GM12878 (cell line): ENCODE data around the gene ACVR1B. TPM values are rescaled to one million over a fixed set of nuclear protein-coding genes. Genes with fewer than 3 reads are reported as not detected.

Experiments used
- ATAC-seq: fragments of 200-7000 bp; cut with Tn5 transposase; 3 replicates; pipeline ENCODE4 v1.9.1; 2020; ENCODE audit warnings: mild to moderate bottlenecking, moderate library complexity
- BruUV-seq: library from RNA; stranded (reverse); fragments of 400-500 nt; replicated peaks from 2 replicates; lab custom pipeline; 2021; lab: Mats Ljungman, UMichigan
- CTCF ChIA-PET: fragments of 300-600 bp; sonication (Branson Sonifier 250); formaldehyde crosslinking; extraction: SDS; loops from one replicate; lab custom pipeline; 2021; ENCODE audit warnings: inconsistent platforms; lab: Yijun Ruan, JAX
- POLR2A ChIA-PET: fragments of 350-600 bp; formaldehyde crosslinking; extraction: SDS; loops from one replicate; lab custom pipeline; 2021; ENCODE audit warnings: inconsistent platforms; lab: Charles Lee
- RAD21 ChIA-PET: fragments of 300-600 bp; sonication (Branson Sonifier 250); formaldehyde crosslinking; loops from one replicate; lab custom pipeline; 2023; ENCODE audit warnings: antibody characterized with exemption; ENCODE audit not compliant: unreplicated experiment; lab: Charles Lee
- SMC1A ChIA-PET: fragments of 300-600 bp; sonication (Branson Sonifier 250); formaldehyde crosslinking; loops from one replicate; lab custom pipeline; 2023; ENCODE audit not compliant: unreplicated experiment, uncharacterized antibody; lab: Charles Lee
- DNase-seq: peaks from one replicate; pipeline ENCODE4 v3.0.0-alpha.2; 2011; ENCODE audit warnings: low read depth, low spot score
- FAIRE-seq: peaks from 3 replicates; lab custom pipeline; 2011; peaks lifted over from hg19 to GRCh38; lab: Jason Lieb, UNC
- H2AFZ ChIP-seq: 2 replicates; pipeline ENCODE4 v1.6.0; 2011; ENCODE audit warnings: low read depth, low read length, control low read depth; ENCODE audit not compliant: control insufficient read depth
- H3K27ac ChIP-seq: 2 replicates; pipeline ENCODE4 v1.5.1; 2011; ENCODE audit warnings: control low read depth; ENCODE audit not compliant: control insufficient read depth, insufficient read depth
- H3K27me3 ChIP-seq, 2 experiments: replicated peaks in 1 of 2; 2 replicates each; pipeline versions ENCODE4 v1.6.0 to v1.6.1; 2011; ENCODE audit warnings: low read length in 1 of 2; ENCODE audit not compliant: control insufficient read depth in 2 of 2, insufficient read depth in 2 of 2
- H3K36me3 ChIP-seq, 2 experiments: 2 replicates each; pipeline ENCODE4 v1.5.1; 2011; ENCODE audit warnings: low read length in 1 of 2; ENCODE audit not compliant: control insufficient read depth in 2 of 2, insufficient read depth in 2 of 2
- H3K4me1 ChIP-seq: 2 replicates; pipeline ENCODE4 v1.6.1; 2011; ENCODE audit warnings: mild to moderate bottlenecking, low read length, moderate library complexity, mixed read lengths; ENCODE audit not compliant: control insufficient read depth, insufficient read depth
- H3K4me2 ChIP-seq: 2 replicates; pipeline ENCODE4 v1.6.0; 2011; ENCODE audit warnings: control low read depth; ENCODE audit not compliant: control insufficient read depth, insufficient read depth
- H3K4me3 ChIP-seq: fragments of 200-600 bp; sonication (generic); 2 replicates; pipeline ENCODE4 v1.5.1; 2016
- H3K79me2 ChIP-seq: 2 replicates; pipeline ENCODE4 v1.6.0; 2011; ENCODE audit warnings: low read length; ENCODE audit not compliant: control insufficient read depth, insufficient read depth
- H3K9ac ChIP-seq: 2 replicates; pipeline ENCODE4 v1.8.0; 2011; ENCODE audit warnings: low read length, control low read depth, mixed read lengths; ENCODE audit not compliant: control insufficient read depth, insufficient read depth
- H3K9me3 ChIP-seq: replicated peaks from 3 replicates; pipeline ENCODE4 v1.5.1; 2011; ENCODE audit warnings: mild to moderate bottlenecking, low read length; ENCODE audit not compliant: control insufficient read depth, insufficient read depth
- H4K20me1 ChIP-seq: 2 replicates; pipeline ENCODE4 v1.6.0; 2011; ENCODE audit not compliant: control insufficient read depth, insufficient read depth
- CREB1 ChIP-seq: IDR thresholded peaks from 2 replicates; pipeline ENCODE4 v1.6.1; 2012; ENCODE audit warnings: low read depth, mild to moderate bottlenecking, inconsistent platforms
- EZH2 ChIP-seq: IDR thresholded peaks from 2 replicates; pipeline ENCODE4 v1.6.1; 2012; ENCODE audit warnings: low read depth, mild to moderate bottlenecking, control low read depth, inconsistent platforms, low read length, borderline replicate concordance; ENCODE audit not compliant: control insufficient read depth
- HDGF ChIP-seq: fragments of 450-650 bp; IDR thresholded peaks from 2 replicates; pipeline ENCODE4 v1.6.1; 2016; ENCODE audit warnings: antibody characterized with exemption
- LARP7 ChIP-seq: fragments of 450-650 bp; IDR thresholded peaks from 2 replicates; pipeline ENCODE4 v1.6.1; 2017; ENCODE audit warnings: mild to moderate bottlenecking
- MLLT1 ChIP-seq: fragments of 450-650 bp; IDR thresholded peaks from 2 replicates; pipeline ENCODE4 v1.6.1; 2016; ENCODE audit warnings: mild to moderate bottlenecking
- NR2C1 ChIP-seq: fragments of 450-650 bp; IDR thresholded peaks from 2 replicates; pipeline ENCODE4 v1.6.1; 2017; ENCODE audit warnings: antibody characterized with exemption, mild to moderate bottlenecking, moderate library complexity
- RB1 ChIP-seq: fragments of 450-650 bp; formaldehyde crosslinking; IDR thresholded peaks from 2 replicates; pipeline ENCODE4 v1.6.1; 2017; ENCODE audit warnings: mild to moderate bottlenecking, borderline replicate concordance
- TCF7 ChIP-seq: IDR thresholded peaks from 2 replicates; pipeline ENCODE4 v1.6.1; 2014; ENCODE audit warnings: antibody characterized with exemption, borderline replicate concordance
- WGBS: methylation state at CpG from one replicate; pipeline ENCODE4 v1.1.6; 2016; ENCODE audit warnings: low lambda C conversion rate; ENCODE audit not compliant: insufficient replicate concordance, insufficient coverage; ENCODE audit errors: missing lambda C conversion rate; 5-methylcytosine and 5-hydroxymethylcytosine counted together
- in situ Hi-C: fragments of 300-500 bp; cut with MboI; formaldehyde crosslinking; loops from 9 replicates; pipeline ENCODE4 v1.14.3; 2018; ENCODE audit warnings: mixed read lengths
- intact Hi-C: fragments of 100-400 bp; cut with micrococcal nuclease; formaldehyde crosslinking; loops from one replicate; pipeline ENCODE4 v1.14.2; 2022; ENCODE audit not compliant: unreplicated experiment
- polyA plus RNA-seq, 11 experiments: library from polyadenylated mRNA; depleted of rRNA in 4 of 11; unstranded in 6 of 11; stranded (reverse) in 5 of 11; fragments of >200 nt; fragmentation: Nextera tagmentation in 4 of 11; fragmentation: Illumina TruSeq in 1 of 11; extraction: Ambion mirVana in 4 of 11; extraction: Trizol in 1 of 11; gene quantifications; 1 replicate in 1 of 11; 2 replicates in 10 of 11; pipeline versions ENCODE4 v1.2.1 to v1.2.3, GENCODE V29; 2011 to 2016; ENCODE audit warnings: inconsistent platforms in 2 of 11, missing spikeins in 2 of 11, low read depth in 1 of 11
- total RNA-seq, 4 experiments: library from RNA; depleted of rRNA in 3 of 4; stranded (reverse); fragments of >200 nt in 3 of 4; fragmentation: Illumina TruSeq in 1 of 4; extraction: Trizol in 1 of 4; gene quantifications; 2 replicates each; pipeline versions ENCODE4 v1.2.1 to v1.2.3, GENCODE V29; 2013 to 2021
- TF ChIP-seq, protein P1 (sequence below): fragments of 450-650 bp; IDR thresholded peaks from 2 replicates; pipeline ENCODE4 v1.6.1; 2018; ENCODE audit warnings: mild to moderate bottlenecking, low read depth, moderate library complexity; ENCODE audit not compliant: partially characterized antibody

The ACVR1B gene
- total and polyA plus RNA-seq, 10 of the 15 experiments (the other 5 are each of a cell fraction or from before 2014, with no cell fraction given): 0.02 to 0.69 (median 0.16) TPM; not detected in 2

GRCh38 chr12:52010692-52011601 is 59.4 kb downstream of the ACVR1B start:
- POLR2A ChIA-PET: interaction anchor here (0.6 to 1.9 kb wide), 2 partner anchors 9 to 569 kb away, joined by 4 to 5 read pairs; no protein-coding TSS in a partner anchor
- in situ Hi-C loops: no loop called here
- DNase-seq (no peak), FAIRE-seq (no peak), ATAC-seq (no peak)
- RAD21 ChIA-PET: interaction anchor here (0.5 to 2.1 kb wide), 3 partner anchors 11 to 110 kb away, joined by 5 to 10 read pairs (median 5); no protein-coding TSS in a partner anchor
- Histone ChIP-seq H3K9me3 (no peaks in the 10 kb centered on the region), H2AFZ (no peak overlapping the region), H3K27ac (no peak overlapping the region), H3K9ac (no peak overlapping the region), H3K4me1 (peaks cover 5% of the 10 kb centered on the region), H4K20me1 (no peaks in the 10 kb centered on the region), H3K4me3 (no peak overlapping the region), H3K36me3 (no peaks in the 10 kb centered on the region), H3K79me2 (no peaks in the 10 kb centered on the region), H3K27me3 (peaks cover 8 to 13% of the 10 kb centered on the region in 2 experiments; a peak in 3 of 4 replicates), H3K4me2 (no peak overlapping the region)
- 30% methylated on average over 8 of the region's 8 CpGs for WGBS
- SMC1A ChIA-PET: interaction anchor here (2.4 kb wide), 1 partner anchor 11 kb away, joined by 10 read pairs; no protein-coding TSS in a partner anchor
- TF ChIP-seq, protein P1, sequence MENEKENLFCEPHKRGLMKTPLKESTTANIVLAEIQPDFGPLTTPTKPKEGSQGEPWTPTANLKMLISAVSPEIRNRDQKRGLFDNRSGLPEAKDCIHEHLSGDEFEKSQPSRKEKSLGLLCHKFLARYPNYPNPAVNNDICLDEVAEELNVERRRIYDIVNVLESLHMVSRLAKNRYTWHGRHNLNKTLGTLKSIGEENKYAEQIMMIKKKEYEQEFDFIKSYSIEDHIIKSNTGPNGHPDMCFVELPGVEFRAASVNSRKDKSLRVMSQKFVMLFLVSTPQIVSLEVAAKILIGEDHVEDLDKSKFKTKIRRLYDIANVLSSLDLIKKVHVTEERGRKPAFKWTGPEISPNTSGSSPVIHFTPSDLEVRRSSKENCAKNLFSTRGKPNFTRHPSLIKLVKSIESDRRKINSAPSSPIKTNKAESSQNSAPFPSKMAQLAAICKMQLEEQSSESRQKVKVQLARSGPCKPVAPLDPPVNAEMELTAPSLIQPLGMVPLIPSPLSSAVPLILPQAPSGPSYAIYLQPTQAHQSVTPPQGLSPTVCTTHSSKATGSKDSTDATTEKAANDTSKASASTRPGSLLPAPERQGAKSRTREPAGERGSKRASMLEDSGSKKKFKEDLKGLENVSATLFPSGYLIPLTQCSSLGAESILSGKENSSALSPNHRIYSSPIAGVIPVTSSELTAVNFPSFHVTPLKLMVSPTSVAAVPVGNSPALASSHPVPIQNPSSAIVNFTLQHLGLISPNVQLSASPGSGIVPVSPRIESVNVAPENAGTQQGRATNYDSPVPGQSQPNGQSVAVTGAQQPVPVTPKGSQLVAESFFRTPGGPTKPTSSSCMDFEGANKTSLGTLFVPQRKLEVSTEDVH: no peak
- no peak for TF ChIP-seq HDGF
- no peak for TF ChIP-seq CREB1
- no peak for TF ChIP-seq TCF7
- TF ChIP-seq EZH2: no peak
- no peak for TF ChIP-seq MLLT1
- TF ChIP-seq NR2C1: no peak
- no peak for TF ChIP-seq LARP7
- no peak for TF ChIP-seq RB1
- CTCF ChIA-PET: interaction anchor here (1.5 to 11.3 kb wide), 3 partner anchors 12 to 110 kb away, joined by 3 to 412 read pairs (median 5); no protein-coding TSS in a partner anchor
- BruUV-seq: no TSS peak
- intact Hi-C loops: no loop called here
